Fibroblast of mammary gland (primary cell): Measurements from ENCODE around the gene DPEP3.
"Not testable (repeated sequence)": the region's sequence is repeated elsewhere in the genome, so short reads cannot be mapped to it uniquely, and the experiment has no call there.

Source experiments
- DNase-seq: peaks from one replicate; pipeline ENCODE4 v3.0.0-alpha.2; 2010; ENCODE audit warnings: low read depth
- H3K4me3 ChIP-seq: 2 replicates; pipeline ENCODE4 v1.5.1; 2011; ENCODE audit warnings: low read depth, mild to moderate bottlenecking, low read length, moderate library complexity; ENCODE audit not compliant: control insufficient read depth
- TF ChIP-seq, protein P1 (sequence below): conservative IDR thresholded peaks from 2 replicates; pipeline ENCODE4 v1.5.1; 2011; ENCODE audit warnings: low read depth, low read length, inconsistent platforms; ENCODE audit not compliant: control insufficient read depth, insufficient read depth

DPEP3 gene

DNA sequence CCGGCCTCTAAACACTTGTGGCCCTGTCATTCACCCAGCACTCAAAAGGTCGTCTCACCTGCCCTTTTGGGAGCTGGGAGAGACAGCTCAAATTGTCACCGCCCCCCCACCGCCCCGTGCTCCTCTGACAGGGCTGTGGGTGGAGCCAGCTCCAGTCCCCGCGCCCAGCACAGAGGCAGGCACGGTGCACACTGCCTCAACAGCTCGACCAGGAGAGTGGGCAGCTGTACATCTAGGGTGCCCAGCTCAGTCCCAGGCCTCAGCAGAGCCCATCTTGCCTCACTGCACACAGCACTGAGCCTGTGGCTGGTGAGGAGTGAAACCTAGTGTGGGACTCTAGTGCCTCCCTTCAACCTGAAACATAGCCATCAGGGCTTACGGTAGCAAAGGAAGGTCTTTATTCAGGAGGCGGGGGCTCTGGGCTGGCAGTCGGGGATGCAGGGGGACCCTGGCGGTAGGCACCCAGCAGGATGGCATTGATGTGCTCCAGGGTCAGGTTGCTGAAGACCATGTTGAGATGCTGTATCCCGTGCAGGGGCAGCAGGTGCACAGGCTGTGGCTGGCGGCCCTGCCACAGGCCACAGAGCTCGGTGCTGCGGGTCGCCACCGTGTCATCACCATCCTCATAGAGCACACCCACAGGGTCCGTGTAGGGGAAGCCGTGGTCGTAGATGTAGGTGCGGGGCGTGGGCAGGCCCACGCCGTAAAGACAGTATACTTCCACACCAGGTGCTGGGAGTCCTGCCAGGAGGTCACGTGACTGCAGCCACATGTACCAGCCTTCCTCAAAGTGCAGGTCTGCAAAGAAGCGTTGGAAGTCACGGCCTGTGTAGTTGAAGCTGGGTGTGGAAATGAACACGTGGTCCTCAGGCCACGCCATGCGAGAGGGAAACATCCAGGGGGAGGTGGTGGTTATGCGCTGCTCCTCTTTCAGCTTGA lies 40.5 kb downstream of the DPEP3 start:
- TF ChIP-seq, protein P1, sequence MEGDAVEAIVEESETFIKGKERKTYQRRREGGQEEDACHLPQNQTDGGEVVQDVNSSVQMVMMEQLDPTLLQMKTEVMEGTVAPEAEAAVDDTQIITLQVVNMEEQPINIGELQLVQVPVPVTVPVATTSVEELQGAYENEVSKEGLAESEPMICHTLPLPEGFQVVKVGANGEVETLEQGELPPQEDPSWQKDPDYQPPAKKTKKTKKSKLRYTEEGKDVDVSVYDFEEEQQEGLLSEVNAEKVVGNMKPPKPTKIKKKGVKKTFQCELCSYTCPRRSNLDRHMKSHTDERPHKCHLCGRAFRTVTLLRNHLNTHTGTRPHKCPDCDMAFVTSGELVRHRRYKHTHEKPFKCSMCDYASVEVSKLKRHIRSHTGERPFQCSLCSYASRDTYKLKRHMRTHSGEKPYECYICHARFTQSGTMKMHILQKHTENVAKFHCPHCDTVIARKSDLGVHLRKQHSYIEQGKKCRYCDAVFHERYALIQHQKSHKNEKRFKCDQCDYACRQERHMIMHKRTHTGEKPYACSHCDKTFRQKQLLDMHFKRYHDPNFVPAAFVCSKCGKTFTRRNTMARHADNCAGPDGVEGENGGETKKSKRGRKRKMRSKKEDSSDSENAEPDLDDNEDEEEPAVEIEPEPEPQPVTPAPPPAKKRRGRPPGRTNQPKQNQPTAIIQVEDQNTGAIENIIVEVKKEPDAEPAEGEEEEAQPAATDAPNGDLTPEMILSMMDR: no peak
- no peak for DNase-seq
- no peak overlapping the region for H3K4me3 ChIP-seq

DNA sequence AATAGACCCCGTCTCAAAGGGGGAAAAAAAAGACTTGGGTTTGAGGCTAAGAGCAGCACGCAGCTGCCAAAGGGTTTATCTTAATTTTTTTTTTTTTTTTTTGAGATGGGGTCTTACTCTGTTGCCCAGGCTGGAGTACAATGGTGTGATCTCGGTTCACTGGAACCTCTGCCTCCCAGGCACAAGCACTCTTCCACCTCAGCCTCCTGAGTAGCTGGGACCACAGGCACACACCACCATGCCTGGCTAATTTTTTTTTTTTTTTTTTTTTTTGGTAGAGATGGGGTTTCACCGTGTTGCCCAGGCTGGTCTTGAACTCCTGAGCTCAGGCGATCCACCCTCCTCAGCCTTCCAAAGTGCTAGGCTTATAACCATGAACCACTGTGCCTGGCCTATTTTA lies 42.6 kb downstream of the DPEP3 start:
- H3K4me3 ChIP-seq: not testable (repeated sequence)

DNA sequence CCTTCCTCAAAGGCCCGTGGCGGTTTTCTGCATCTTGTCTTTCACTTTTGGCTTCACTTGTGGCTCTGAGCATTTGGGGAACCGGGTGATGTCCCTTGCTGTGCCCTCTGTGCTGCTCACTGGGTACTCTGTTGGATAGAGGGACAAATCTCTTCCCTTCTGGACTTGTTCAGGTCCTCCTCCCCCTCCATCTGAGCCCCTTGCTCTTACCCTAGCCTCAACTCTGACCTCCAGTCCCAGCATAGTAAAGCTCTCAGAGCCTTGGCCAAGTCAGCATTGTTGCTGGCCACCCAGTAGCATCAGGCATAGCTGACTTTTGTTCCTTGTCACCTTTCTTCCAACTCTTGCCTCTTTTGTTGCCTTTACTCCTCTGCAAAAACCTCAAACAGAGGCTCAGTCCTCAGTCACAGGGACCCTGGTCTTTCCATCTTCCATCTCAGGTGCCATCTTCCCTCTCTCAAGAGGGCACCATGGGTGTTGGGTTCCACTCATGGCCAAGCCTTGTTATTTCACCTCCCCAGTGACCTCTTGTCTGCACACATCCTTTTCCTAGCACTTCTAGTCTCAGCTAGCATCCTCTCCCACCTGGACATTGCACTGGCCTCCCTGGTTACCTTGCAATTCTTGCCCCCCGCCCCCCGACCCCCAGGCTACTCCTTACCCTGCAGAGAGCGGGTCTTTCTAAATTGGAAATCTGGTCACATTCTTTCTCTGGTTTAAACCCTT lies 43.3 kb downstream of the DPEP3 start:
- TF ChIP-seq, protein P1: no peak
- no peak for DNase-seq
- peak overlapping the region; percentile 88 for H3K4me3 ChIP-seq

More for the DNA sequence above, 42.6 kb downstream of the DPEP3 start:
- not testable (repeated sequence) for DNase-seq

DNA sequence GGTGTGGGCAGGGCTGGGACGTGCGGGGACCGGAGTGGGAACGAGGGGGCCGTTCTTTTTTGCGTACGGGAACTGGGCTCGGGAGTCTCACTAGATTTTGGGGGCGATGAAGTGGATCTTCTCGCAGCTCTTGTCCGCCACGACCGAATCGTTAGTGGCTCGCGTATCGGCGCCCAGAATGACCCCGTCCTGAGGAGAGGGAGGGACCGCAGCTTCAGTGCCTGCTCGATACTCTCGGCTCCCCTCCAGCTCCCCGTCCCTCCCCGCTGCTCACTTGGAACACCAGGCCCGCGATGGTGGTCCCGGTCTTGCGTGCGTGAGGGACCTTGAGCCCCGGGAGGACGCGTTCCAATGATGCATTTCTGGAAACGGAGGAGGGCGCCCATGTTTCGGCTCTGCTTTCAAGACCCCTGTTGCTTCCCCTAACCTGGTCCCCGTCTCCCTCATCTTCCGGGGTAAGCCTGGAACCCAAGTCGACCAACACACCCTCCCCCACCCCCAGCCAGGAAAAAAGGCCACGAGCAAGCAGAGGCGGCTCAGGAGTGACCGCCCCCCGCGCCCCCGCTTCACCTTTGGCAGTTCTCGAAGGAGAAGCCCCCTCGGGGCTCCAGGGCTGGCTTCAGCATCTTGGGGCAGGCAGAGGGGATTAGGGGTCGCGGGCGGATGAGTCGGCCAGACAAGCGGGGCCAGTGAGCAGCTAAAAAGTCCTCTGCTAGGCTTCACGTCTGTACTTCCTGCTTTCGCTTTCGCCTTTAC lies 44.0 kb downstream of the DPEP3 start, which contains the start of gene PSMB10:
Gene PSMB10 (minus strand): TSS at position 727 of the 756 bp plus-strand sequence. CDS start 101 bp downstream, at position 626.
- H3K4me3 ChIP-seq: peak within 1 kb of the TSS; percentile 88
- peak; percentile 68 for DNase-seq
- TF ChIP-seq, protein P1: no peak

DNA sequence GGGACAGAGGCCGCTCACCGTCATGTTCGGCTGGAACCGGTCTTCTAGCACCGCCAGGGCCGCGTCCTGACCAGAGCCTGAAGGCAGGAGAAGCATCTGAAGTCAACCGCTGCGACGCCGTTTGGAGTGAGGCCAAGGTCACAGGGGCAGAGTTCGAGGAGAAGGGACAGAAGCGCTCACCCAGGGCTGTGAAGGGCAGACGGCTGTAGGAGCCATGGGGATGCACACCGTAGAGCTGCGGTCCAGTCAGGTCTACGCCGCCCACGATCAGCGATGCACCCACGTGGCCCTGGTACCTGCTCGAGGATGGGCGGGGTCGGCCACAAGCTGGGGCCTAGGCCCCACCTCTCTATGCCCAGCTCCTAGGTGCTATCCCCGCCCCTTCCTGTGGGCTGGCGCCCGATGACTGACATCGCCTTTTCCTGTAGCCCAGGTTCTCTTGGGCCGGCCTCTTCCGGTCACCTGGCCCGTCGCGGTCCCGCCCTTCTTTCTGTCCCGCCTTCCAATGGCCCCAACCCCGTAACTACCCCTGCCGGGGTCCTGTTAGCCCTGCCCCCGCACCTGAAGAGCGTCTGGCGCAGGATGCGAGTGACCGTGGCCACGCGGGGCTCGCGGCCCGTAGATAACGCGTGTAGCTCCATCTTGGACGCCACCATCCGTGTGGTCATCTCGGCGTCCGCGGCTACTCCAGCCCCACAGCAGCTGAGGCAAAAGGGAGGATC lies 44.7 kb downstream of the DPEP3 start:
- TF ChIP-seq, protein P1: no peak
- peak overlapping the region; percentile 88 for H3K4me3 ChIP-seq
- peak; percentile 84 for DNase-seq

DNA sequence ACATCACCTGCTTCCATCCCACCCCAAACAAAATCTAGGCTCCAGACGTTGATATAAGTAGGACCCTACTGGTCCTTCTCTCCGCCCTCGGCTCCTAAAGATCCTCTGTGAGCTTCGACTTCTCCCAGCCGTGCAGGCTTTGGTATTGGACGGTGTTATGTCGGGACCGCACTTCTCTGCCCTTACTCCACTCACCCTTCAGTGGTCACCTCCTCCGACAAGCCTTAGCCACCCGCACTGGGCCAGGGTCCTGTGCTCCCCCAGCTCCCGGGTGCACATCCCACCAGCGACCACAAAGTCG lies 45.2 kb downstream of the DPEP3 start:
- DNase-seq: no peak
- TF ChIP-seq, protein P1: no peak
- H3K4me3 ChIP-seq: peak overlapping the region; percentile 88
